Nephron (organoid): ENCODE data around the gene KRT8.
A peak's percentile ranks its signal among the peaks of the same experiment; 100 is the strongest.

Experiments used
- H3K27ac Mint-ChIP-seq, 3 experiments: 2 replicates each; pipeline ENCODE4 v1.8.0; 2020; ENCODE audit warnings: mixed read lengths in 3 of 3, mild to moderate bottlenecking in 2 of 3, moderate library complexity in 1 of 3
- H3K27me3 Mint-ChIP-seq: 2 replicates; pipeline ENCODE4 v1.8.0; 2021; ENCODE audit warnings: low read depth, mild to moderate bottlenecking, moderate library complexity, mixed read lengths
- H3K36me3 Mint-ChIP-seq: 2 replicates; pipeline ENCODE4 v1.8.0; 2020; ENCODE audit warnings: low read depth, mixed read lengths
- H3K4me1 Mint-ChIP-seq: 2 replicates; pipeline ENCODE4 v1.8.0; 2020; ENCODE audit warnings: mixed read lengths
- H3K4me3 Mint-ChIP-seq, 3 experiments: 2 replicates each; pipeline ENCODE4 v1.8.0; 2020; ENCODE audit warnings: mild to moderate bottlenecking in 3 of 3, mixed read lengths in 3 of 3, moderate library complexity in 2 of 3
- H3K9me3 Mint-ChIP-seq: 2 replicates; pipeline ENCODE4 v1.8.0; 2020; ENCODE audit warnings: mixed read lengths
- TF ChIP-seq, protein P1 (sequence below), 3 experiments: fragments of 200-600 bp; sonication (generic); IDR thresholded peaks; one replicate each; pipeline ENCODE4 v1.5.0; 2021; ENCODE audit warnings: antibody characterized with exemption in 3 of 3; ENCODE audit not compliant: unreplicated experiment in 3 of 3

KRT8 gene

DNA sequence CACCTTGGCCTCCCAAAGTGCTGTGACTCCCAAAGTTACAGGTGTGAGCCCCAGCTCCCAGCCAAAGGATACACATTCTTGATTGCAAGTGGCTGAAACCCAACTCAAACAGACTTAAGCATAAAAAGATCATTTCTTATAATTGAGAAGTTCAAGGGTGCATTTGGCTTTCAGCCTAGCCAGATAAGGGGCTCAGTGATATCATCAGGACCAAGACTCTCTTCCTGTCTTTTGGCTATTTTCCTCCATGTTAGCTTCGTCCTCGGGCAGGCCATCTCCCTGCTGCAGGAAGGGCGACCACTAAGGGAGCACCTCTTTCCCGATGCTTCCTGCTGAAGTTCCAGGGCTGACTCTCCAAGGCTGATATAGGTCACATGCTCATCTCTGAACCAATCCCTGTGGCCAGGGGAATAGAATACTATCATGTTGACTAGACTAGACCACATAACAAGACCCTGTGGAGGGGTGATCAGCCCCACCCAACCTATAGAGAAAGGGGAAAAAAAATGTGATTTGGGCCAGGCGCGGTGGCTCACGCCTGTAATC is 9.8 kb upstream of the KRT8 start:
- H3K27ac Mint-ChIP-seq, result peak overlapping the region in 1 of 3 experiments; percentile 14
- H3K4me1 Mint-ChIP-seq, result no peaks in the 10 kb centered on the region
- H3K27me3 Mint-ChIP-seq, result peaks cover 11% of the 10 kb centered on the region
- no peaks in the 10 kb centered on the region for H3K9me3 Mint-ChIP-seq
- TF ChIP-seq, protein P1, sequence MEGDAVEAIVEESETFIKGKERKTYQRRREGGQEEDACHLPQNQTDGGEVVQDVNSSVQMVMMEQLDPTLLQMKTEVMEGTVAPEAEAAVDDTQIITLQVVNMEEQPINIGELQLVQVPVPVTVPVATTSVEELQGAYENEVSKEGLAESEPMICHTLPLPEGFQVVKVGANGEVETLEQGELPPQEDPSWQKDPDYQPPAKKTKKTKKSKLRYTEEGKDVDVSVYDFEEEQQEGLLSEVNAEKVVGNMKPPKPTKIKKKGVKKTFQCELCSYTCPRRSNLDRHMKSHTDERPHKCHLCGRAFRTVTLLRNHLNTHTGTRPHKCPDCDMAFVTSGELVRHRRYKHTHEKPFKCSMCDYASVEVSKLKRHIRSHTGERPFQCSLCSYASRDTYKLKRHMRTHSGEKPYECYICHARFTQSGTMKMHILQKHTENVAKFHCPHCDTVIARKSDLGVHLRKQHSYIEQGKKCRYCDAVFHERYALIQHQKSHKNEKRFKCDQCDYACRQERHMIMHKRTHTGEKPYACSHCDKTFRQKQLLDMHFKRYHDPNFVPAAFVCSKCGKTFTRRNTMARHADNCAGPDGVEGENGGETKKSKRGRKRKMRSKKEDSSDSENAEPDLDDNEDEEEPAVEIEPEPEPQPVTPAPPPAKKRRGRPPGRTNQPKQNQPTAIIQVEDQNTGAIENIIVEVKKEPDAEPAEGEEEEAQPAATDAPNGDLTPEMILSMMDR (IDR thresholded peaks at IDR 0.05; ENCODE audit: unreplicated experiment in 3 of 3), result no peak
- H3K36me3 Mint-ChIP-seq, result no peaks in the 10 kb centered on the region
- H3K4me3 Mint-ChIP-seq, result no peak overlapping the region

DNA sequence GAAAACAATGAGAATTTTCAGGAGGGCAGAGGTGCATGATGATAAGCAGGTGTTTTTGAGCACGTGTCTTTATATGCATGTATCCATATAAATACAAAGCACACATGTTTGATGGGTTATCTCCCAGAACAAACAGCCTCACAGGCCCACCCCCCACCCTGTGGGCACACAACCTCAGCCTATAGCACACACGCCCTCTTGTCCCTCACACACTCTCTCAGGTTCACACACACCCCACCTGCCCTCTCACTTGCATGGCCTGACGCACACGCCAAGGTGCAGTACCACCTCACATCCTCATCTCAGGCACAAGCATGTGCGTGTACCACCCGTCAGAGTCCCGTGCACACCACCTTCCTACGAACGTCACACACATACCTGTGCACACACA is 8.6 kb upstream of the KRT8 start:
- no peak overlapping the region for H3K4me3 Mint-ChIP-seq
- H3K27ac Mint-ChIP-seq, result no peak overlapping the region
- TF ChIP-seq, protein P1 (IDR thresholded peaks at IDR 0.05; ENCODE audit: unreplicated experiment in 3 of 3), result no peak
- H3K4me1 Mint-ChIP-seq, result peaks cover under 1% of the 10 kb centered on the region
- H3K9me3 Mint-ChIP-seq, result no peaks in the 10 kb centered on the region
- peaks cover 11% of the 10 kb centered on the region for H3K27me3 Mint-ChIP-seq
- H3K36me3 Mint-ChIP-seq, result no peaks in the 10 kb centered on the region

DNA sequence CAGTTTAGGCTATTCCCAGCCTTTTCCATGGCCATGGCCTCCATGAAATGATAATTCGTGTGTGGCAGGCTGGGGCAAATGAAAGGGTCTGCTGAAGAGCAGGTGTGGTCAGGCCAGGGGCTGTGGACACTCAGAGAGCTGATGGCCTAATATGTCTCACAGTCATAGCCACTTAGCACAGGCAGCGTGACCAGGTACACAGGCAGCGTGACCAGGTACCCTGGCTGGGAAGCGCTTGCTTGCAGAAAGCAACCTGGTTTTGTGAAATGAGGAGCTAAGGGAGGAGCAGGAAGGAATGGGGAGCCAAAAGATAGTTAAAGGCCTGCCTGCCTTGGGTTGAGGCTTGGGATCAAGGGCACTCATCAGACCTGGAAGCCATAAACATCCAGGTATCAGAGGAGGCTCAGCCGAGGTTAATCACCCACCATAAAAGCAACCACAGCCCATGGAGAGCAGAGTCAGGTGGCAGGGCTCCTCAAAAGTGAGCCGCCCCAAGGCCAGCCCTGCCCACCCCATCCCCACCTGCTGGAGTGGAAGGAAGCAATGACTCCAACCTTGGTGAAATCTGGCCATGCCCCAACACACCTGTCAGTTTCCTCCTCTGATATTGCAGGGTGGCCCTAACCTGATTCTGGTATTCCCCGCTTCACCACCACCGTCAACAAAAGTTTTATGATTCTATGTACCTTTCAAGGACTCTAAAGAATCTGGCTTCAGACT is 8.0 kb upstream of the KRT8 start:
- H3K4me3 Mint-ChIP-seq, result no peak overlapping the region

DNA sequence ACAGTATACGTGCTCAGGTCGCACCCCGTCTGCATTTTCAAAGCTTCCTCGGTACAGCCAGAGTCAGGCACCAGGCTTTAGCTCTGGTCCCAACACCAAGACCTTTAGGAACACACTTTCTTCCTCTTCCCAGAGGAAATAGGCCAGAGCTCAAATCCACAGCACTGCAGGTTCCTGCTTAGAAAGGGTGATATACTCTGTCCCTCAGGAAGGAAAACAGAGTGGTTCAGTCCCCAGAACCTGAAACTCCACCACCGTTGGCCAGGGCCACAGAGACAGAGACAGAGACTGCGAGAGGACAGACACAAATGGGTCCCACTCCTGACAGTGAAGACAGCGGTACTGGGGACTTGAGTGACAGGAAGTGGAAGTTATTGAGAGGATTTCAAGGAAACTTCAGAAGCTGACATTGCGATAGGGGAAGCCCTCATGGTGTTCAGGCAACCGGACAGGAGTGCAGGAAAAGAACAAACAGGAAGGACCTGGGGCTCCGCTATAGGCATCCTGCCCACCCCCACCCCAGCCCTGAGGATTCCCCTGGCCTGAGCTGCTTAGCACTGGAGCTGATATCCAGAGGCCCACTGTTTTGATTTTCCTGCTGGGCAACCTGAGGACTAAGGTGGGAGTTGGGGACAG is 5.5 kb upstream of the KRT8 start:
- Mint-ChIP-seq H3K36me3 (no peaks in the 10 kb centered on the region), H3K27me3 (peaks cover 11% of the 10 kb centered on the region), H3K9me3 (no peaks in the 10 kb centered on the region), H3K4me3 (no peak overlapping the region), H3K27ac (peak overlapping the region in 2 of 3 experiments; percentile 7 to 46), H3K4me1 (peaks cover 26% of the 10 kb centered on the region)
- TF ChIP-seq, protein P1 (IDR thresholded peaks at IDR 0.05; ENCODE audit: unreplicated experiment in 3 of 3), result no peak

More for the DNA sequence above, 8.0 kb upstream of the KRT8 start:
- no peaks in the 10 kb centered on the region for H3K9me3 Mint-ChIP-seq
- H3K4me1 Mint-ChIP-seq, result peaks cover 4% of the 10 kb centered on the region
- TF ChIP-seq, protein P1 (IDR thresholded peaks at IDR 0.05; ENCODE audit: unreplicated experiment in 3 of 3), result no peak
- H3K27me3 Mint-ChIP-seq, result peaks cover 11% of the 10 kb centered on the region
- H3K36me3 Mint-ChIP-seq, result no peaks in the 10 kb centered on the region
- H3K27ac Mint-ChIP-seq, result no peak overlapping the region

DNA sequence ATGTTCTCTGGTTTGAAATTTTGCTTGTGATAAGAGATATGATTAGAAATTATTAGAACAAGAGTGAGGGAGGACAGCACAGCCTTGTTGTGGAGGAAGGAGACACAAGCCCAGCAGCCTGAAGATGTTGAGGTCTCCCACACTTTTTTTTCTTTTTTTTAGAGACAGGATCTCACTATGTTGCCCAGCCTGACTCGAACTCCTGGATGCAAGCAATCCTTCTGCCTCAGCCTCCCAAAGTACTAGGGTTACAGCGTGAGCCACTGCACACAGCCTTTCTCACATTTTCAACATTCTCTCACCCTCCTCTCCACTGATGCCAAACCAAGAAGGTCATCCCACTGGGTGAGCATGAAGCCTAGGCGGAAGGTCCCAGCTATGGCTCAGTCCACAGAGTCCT is 4.9 kb upstream of the KRT8 start:
- Mint-ChIP-seq H3K27me3 (peaks cover 11% of the 10 kb centered on the region), H3K4me1 (peaks cover 27% of the 10 kb centered on the region), H3K27ac (peak overlapping the region in 2 of 3 experiments; percentile 7 to 46), H3K4me3 (no peak overlapping the region), H3K9me3 (no peaks in the 10 kb centered on the region), H3K36me3 (no peaks in the 10 kb centered on the region)
- TF ChIP-seq, protein P1 (IDR thresholded peaks at IDR 0.05; ENCODE audit: unreplicated experiment in 3 of 3), result no peak
